ENCODE data around the gene AOC2. TPM values are rescaled to one million over a fixed set of nuclear protein-coding genes. Genes with fewer than 3 reads are reported as not detected.

The AOC2 gene
- total and polyA plus RNA-seq, 2 of the 13 experiments (the other 11 are each of a cell fraction or from before 2014, with no cell fraction given) = 1.2 to 3.3 TPM

- DNase-seq (ENCODE audit: low spot score) = no peak
- H3K27ac ChIP-seq (ENCODE audit: extremely low read length, insufficient read depth, low read length) = no peak overlapping the region
- WGBS (ENCODE audit: low lambda C conversion rate) = 64% methylated on average over 8 of the region's 8 CpGs
- ChIA-PET CTCF (ENCODE audit: low intra/inter-chr PET ratio, low total read pairs) (no interaction called here), POLR2A (interaction anchor here (3.7 kb wide), 1 partner anchor 17 kb away, joined by 12 read pairs; no protein-coding TSS in a partner anchor)
- in situ Hi-C loops (cut with HindIII; ENCODE audit: extremely low pct_ligation_motif_present, low pct_unique_long_range_greater_than_20kb) (loop anchor here (10.0 kb wide), 1 partner anchor 135 kb away; the partner anchor contains the start of genes PTGES3L and RUNDC1), intact Hi-C loops (cut with micrococcal nuclease; ENCODE audit: unreplicated experiment) (no loop called here)
- no peak for ATAC-seq
- no peaks in the 10 kb centered on the region for H3K27me3 ChIP-seq (ENCODE audit: control insufficient read depth in 1 of 2, insufficient read depth in 2 of 2, low read length in 2 of 2)
- H3K9ac ChIP-seq (ENCODE audit: insufficient read depth, low read depth, low read length) = no peak overlapping the region
- no peak overlapping the region for H2AFZ ChIP-seq (ENCODE audit: low read length)
- peaks cover 62% of the 10 kb centered on the region for H3K4me1 ChIP-seq (ENCODE audit: insufficient read depth, low read length)
- no peaks in the 10 kb centered on the region for H3K9me3 ChIP-seq (ENCODE audit: low read length)
- no TSS peak for BruUV-seq (replicated peaks)
- no peak overlapping the region for H3K4me2 ChIP-seq (ENCODE audit: low read depth, low read length)
- peaks cover 10% of the 10 kb centered on the region in 2 experiments for H3K36me3 ChIP-seq (replicated peaks in 1 of 2; ENCODE audit: control insufficient read depth in 1 of 2, insufficient read depth in 2 of 2, low read length in 2 of 2)
- no peaks in the 10 kb centered on the region for H4K20me1 ChIP-seq (ENCODE audit: insufficient read depth, low read length)
- H3K79me2 ChIP-seq (ENCODE audit: insufficient read depth, low read length) = no peaks in the 10 kb centered on the region
- no peak for FAIRE-seq
- no peak overlapping the region for H3K4me3 ChIP-seq (replicated peaks in 1 of 3; ENCODE audit: insufficient read depth in 1 of 3, low read depth in 2 of 3, low read length in 3 of 3)
- no peak for TF ChIP-seq ZNF878 (CRISPR knock-in tag; IDR thresholded peaks at IDR 0.05)
- TF ChIP-seq ZNF691 (CRISPR knock-in tag; IDR thresholded peaks at IDR 0.05; ENCODE audit: borderline replicate concordance, low read depth) = no peak
- no peak for TF ChIP-seq BCL6 (CRISPR knock-in tag; IDR thresholded peaks at IDR 0.05)
- no peak for TF ChIP-seq POGK (CRISPR knock-in tag; conservative IDR thresholded peaks at IDR 0.05)
- TF ChIP-seq ZNF33B (CRISPR knock-in tag; IDR thresholded peaks at IDR 0.05) = no peak
- TF ChIP-seq ATF5 (CRISPR knock-in tag; IDR thresholded peaks at IDR 0.05; ENCODE audit: low read depth) = no peak
- TF ChIP-seq ZSCAN20 (CRISPR knock-in tag; IDR thresholded peaks at IDR 0.05; ENCODE audit: borderline replicate concordance) = no peak
- no peak for TF ChIP-seq ZFP36L2 (CRISPR knock-in tag; IDR thresholded peaks at IDR 0.05)
- no peak for TF ChIP-seq ATF1 (CRISPR knock-in tag; IDR thresholded peaks at IDR 0.05)
- no peak for TF ChIP-seq ZNF7 (CRISPR knock-in tag; IDR thresholded peaks at IDR 0.05)
- TF ChIP-seq ZBTB25 (CRISPR knock-in tag; IDR thresholded peaks at IDR 0.05) = no peak
- TF ChIP-seq NFKB2 (CRISPR knock-in tag; IDR thresholded peaks at IDR 0.05; ENCODE audit: borderline replicate concordance) = 0 out of 2 replicates have a peak, but pooled peaks have one; percentile 26
- no peak for TF ChIP-seq PRPF4 (IDR thresholded peaks at IDR 0.05; ENCODE audit: low read depth, low read length, poor library complexity, severe bottlenecking)
- TF ChIP-seq ZNF761 (CRISPR knock-in tag; conservative IDR thresholded peaks at IDR 0.05) = no peak
- no peak for TF ChIP-seq ATF6 (CRISPR knock-in tag; conservative IDR thresholded peaks at IDR 0.05)
- TF ChIP-seq ZBTB38 (CRISPR knock-in tag; IDR thresholded peaks at IDR 0.05) = no peak
- TF ChIP-seq NCOA5 (CRISPR knock-in tag; IDR thresholded peaks at IDR 0.05) = no peak
Observed at GRCh38 chr17:42849451-42850181, 5.2 kb downstream of the AOC2 start.

Data from HepG2 (cell line).